ENCODE data around the gene CTNNAL1.

GRCh38 chr9:109040571-109040970, 27.3 kb upstream of the CTNNAL1 start:
- TF ChIP-seq USF2 (IDR thresholded peaks at IDR 0.05; ENCODE audit: low read length) = no peak
- TF ChIP-seq CTCF (IDR thresholded peaks at IDR 0.05; ENCODE audit: control extremely low read depth in 1 of 3, insufficient read depth in 1 of 3, low read depth in 1 of 3, low read length in 3 of 3) = no peak
- TF ChIP-seq EP300 (IDR thresholded peaks at IDR 0.05; ENCODE audit: borderline replicate concordance in 1 of 2, low read depth in 2 of 2, low read length in 2 of 2) = no peak
- no peak for TF ChIP-seq CHD1 (IDR thresholded peaks at IDR 0.05; ENCODE audit: low read depth, low read length)
- no peak for TF ChIP-seq RFX5 (IDR thresholded peaks at IDR 0.05; ENCODE audit: borderline replicate concordance, low read depth, low read length)
- no peak for TF ChIP-seq GTF2F1 (IDR thresholded peaks at IDR 0.05; ENCODE audit: borderline replicate concordance, low read depth, low read length)
- no peak for TF ChIP-seq POLR2AphosphoS5 (IDR thresholded peaks at IDR 0.05; ENCODE audit: low read depth, low read length)
- no peak for TF ChIP-seq KDM1A (IDR thresholded peaks at IDR 0.05; ENCODE audit: borderline replicate concordance, low read length)
- TF ChIP-seq CHD2 (IDR thresholded peaks at IDR 0.05; ENCODE audit: low read length) = no peak
- TF ChIP-seq SIX5 (IDR thresholded peaks at IDR 0.05; ENCODE audit: low read depth, low read length) = no peak
- TF ChIP-seq POLR2A (IDR thresholded peaks at IDR 0.05; ENCODE audit: control extremely low read depth in 1 of 2, low read depth in 2 of 2, low read length in 2 of 2) = no peak
